RPMI7951 (cell line): Measurements from ENCODE around the gene AKTIP. TPM values are rescaled to one million over a fixed set of nuclear protein-coding genes. Genes with fewer than 3 reads are reported as not detected.
A peak's percentile ranks its signal among the peaks of the same experiment; 100 is the strongest.
"Not testable (repeated sequence)": the region's sequence is repeated elsewhere in the genome, so short reads cannot be mapped to it uniquely, and the experiment has no call there.

ENCODE experiments used
- DNase-seq: peaks from one replicate; pipeline ENCODE4 v3.0.0-alpha.2; 2012; ENCODE audit warnings: low read depth
- total RNA-seq: library from RNA; depleted of rRNA; stranded (reverse); fragments of >200 nt; shearing (Covaris generic); gene quantifications from 2 replicates; pipeline ENCODE4 v1.2.3, GENCODE V29; 2014

AKTIP gene
- total RNA-seq, 1 experiment from 2014 or later, result 24.3 TPM

DNA sequence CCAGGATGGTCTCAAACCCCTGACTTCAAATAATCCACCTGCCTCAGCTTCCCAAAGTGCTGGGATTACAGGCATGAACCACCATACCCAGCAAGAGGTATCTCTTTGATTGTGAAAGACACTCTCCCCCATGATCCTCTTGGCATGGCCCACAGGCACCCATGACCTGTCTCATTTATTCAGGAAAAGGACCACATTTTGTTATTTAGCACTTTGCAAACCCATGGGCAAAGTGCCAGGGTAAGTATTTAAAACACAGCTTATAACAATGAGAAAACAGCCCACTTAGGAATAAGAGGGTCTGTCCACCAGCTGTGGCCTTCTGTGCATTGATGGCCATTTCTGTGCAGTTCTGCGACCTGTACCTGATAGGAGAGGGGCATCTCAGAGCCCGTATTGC, 12.8 kb upstream of the AKTIP start:
- no peak for DNase-seq

DNA sequence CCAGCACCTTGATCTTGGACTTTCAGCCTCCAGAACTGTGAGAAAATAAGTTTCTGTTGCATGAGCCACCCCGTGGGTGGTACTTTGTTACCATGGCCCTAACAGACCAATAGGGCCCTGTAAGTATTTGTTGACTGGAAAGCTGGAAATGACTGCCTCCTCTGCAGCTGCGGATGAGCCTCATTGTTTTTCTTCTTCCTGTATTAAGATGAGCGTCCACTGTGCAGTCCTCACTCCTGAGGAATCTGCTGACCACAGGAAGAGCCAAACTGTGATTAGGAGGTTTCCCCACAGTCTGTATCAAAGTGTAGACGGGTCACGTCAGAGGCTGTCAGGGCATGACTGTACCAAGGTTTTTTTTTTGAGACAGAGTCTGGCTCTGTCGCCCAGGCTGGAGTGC, 12.2 kb upstream of the AKTIP start:
- peak; percentile 83 for DNase-seq

DNA sequence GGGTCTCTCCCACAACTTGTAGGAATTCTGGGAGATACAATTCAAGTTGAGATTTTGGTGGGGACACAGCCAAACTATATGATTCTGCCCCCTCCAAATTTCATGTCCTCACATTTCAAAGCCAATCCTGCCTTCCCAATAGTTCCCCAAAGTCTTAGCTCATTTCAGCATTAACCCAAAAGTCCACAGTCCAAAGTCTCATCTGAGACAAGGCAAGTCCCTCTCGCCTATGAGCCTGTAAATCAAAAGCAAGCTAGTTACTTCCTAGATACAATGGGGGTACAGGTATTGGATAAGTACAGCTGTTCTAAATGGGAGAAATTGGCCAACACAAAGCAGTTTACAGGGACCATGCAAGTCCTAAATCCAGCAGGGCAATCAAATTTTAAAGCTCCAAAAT, 9.8 kb upstream of the AKTIP start:
- DNase-seq, result not testable (repeated sequence)

DNA sequence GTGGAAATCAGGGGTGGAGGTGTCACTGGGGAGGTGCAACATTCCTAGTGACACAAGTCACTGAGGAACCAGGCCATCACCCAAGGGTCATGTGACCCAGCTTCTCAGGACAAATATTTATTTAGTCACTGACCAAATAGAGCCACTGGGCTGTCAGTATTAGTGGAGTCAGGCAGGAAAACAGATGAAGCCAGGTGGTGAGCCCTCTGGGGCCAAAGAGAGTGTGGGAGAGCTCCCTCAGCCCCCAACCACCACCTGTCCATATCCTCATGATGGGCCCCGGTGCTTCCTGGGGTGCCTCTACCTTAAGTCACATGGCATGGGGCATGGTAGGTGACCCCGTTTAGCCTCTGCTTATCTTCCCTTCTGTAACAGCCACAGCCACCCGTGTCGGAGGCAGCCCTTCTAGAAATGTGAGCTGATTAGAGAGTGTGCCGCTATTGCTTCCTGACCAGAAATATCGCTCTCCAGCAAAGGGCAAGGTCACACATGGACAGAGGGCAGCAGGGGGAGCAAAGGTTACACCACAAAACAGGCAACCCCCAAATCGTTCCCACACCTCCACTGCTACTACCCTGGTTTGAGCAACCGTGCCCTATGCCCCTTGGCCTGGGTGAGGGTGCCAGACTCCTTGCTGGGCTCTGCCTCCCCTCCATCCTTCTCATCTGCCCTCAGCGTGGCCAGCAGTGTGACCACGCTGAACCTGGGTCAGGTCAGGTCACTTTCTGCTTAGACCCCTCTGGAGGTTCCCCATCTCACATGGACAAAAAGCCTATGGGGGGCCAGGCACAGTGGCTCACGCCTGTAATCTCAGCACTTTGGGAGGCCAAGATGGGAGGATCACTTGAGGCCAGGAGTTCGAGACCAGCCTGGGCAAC, 8.6 kb upstream of the AKTIP start:
- DNase-seq, result no peak

DNA sequence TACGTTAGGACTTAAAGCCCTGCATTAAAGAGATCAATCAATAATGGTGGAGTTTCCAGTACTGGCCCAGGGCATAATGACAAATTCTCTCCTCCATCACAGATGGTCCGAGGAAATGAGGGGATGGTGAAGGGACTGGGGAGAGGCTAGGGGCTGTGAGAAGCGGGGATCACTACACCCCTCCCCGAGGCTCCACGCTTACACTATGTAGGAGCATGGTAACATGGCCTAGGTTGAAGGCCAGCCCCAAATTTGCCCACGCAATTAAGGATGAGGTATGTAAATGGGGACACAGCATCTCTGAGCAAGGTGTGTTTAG, 8.0 kb upstream of the AKTIP start:
- no peak for DNase-seq

DNA sequence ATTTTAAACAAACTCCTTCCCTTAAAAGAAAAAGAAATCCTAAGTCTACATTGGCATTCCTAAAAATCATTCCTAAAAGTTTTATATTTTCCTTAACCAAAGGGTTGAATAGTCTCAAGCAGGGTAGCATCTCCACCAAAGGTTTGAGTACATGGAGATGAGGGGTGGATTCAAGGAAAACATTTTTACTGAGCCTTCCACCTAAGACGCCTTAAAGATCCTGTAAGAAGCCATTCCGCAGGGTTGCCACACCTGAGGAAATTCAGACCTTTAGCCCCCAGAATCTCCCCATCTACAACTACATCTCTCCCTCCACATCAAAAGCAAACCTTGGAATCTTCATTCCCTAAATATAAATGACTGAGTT, 7.7 kb upstream of the AKTIP start:
- DNase-seq, result no peak

DNA sequence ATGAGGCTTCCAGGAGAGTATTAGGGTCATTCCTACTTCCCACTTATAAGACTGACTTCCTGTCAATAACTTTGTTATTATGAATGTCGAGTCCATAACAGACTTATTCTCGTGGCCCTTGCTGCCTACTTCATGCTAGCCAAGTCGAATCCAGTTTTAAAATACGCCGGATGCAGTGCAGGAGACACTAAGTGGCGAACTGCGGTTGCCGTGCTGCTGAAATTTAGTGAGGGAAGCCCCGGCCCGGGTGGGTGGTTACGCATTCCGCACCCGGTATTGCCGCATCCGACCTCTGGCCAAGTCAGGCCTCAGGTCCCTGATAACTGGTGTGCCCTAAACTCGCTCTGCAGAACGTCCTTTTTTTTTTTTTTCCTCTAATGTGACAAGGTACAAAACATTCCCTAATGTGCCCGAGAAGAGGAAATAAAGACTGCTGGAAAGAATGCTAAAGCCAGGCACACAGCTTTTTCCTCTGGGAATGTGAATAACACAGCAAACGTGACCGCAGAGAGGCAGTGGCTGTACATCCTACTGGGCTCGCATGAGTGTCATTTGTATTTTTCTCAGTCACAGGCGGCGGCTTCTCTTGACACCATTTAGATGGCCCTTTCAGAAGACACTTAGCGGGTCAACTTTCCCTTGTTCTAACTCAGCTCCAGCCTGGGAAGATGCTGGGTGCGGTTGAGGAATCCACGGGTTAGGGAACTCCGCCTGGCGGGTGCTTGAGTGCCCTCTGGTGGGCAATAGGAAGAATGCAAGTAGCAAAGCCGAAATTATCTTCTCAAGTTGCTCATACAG, 7.1 kb upstream of the AKTIP start:
- peak; percentile 65 for DNase-seq

DNA sequence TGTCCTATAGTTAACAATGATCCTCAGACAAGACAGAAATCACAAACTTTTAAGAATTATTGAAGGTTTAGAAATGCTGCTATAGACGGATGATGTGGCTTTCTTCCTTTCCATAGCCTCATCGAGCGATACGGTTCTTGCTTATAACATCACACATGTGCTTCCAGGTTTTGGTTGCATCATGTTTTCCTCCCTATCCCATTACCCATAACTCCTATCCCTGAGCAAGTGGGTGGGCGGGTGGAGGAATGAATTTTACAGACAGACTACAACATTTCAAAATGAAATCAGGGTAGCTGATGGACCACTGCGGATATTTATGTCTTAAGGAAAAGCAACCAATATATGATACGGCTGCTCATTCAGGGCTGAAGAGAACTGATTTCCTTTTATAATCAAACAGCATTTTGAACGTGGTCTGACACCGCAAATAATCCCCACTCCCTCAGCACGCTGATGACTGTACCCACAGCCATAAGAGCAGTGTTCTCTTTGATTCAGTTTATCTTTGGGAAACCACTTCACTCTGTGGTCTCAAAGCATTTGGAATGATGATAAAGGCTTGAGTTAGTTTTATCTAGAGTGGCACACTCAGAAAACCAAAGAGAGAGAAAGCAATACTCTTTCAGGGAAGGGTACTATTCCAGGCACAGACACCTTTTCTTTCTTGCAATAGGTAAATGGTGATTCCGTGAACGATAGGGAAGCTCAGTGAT, 4.6 kb upstream of the AKTIP start:
- DNase-seq, result no peak

DNA sequence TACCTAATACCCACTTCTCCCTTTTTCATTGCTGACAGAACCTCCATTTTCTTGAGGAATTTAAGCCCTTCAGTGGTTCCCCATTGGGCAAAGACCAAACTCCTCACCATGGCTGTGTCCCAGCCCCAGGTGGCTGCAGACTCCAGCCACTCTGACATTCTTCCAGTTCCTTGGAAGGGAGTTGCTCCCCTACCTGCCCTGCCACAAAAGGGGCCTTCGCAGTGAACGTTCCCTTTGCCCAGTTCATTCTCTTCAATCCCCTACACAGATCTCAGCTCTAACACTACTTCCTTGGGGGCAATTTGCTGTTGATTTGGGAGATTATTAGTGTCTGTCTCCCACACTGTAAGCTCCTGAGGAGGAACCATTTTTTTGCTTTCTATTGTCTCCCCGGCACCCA, 3.2 kb upstream of the AKTIP start:
- DNase-seq, result no peak

DNA sequence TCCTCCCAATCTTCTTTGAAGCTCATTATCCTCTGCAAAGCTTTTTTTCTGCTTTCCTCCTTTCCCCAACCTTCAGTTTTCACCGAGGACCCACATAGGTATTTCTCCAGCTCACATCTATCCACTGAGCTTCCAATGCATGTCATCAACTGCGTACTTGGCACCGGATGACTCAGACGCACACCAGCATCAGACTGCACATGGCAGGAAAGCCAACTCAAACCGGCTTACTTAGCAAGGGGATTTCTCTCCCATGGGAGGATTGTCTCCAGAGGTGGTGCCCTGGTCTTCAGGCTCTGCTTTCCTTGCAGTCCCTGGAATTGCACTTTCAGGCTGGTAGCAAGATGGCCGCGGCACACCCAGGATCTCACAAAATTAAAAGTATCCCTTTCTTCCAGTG, 1.7 kb upstream of the AKTIP start:
- DNase-seq, result peak; percentile 84

DNA sequence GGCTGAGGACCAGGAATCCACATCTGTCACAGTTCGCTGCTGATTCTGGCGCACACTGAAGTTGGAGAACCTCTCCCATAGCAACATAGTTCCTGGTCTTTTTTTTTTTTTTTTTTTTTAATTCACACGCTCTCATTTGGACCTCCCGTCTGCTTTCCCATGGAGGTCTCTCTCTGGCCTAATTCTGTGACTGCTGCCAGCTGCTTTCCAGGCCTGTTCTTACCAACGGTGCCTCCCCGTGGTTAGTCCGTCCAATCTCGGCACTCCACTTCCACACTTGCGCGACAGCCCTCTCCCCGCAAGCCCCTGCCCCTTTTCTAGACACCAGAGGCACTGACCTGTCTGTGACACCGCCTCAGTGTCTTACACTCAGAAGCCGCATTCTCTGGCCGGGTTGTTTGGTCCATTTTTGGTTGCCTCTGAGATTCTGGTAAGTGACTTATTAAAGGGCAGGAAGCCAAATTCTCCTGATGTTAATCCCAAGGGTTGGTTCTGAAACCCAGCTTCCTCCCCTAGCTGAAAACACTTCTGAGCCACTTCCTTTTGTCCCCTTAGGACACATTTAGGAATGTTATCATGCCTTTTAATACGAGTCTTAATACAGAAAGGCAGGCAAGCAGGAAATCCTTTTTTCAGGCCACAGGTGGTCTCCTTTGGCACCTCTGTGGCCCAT, 1.1 kb upstream of the AKTIP start:
- DNase-seq, result peak; percentile 68

DNA sequence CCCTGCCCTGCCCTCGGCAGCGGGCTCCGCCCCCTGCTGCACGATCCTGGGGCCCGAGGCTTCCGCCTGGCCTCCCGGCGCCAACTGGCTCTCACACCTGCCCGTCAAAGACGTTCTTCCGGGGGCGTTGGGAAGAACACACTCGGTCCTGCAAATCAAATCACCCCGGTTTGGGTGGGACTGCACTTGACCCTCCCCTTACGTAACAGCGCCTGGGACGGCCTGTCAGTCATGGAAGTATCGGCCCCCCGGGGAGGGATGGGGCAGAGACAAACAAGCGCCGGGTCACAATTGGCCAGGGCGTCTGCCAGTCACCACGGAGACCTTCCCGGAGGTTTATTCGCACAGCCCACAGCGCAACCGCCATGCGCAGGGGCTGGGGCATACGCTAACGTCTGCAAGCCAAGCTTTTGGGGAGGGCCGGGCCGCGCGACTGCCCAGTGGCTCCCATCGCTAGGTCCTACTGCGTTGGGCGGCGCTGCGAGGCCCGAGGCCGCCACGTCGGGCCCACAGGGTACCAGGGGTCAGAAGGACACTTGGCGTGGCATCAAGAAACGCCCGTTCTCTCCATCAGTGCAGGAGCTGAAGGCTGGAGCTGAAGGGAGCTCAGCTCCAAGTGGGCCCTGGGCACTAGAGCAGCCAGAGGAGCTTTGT, 388 bp upstream of the AKTIP start:
- peak; percentile 100 for DNase-seq

DNA sequence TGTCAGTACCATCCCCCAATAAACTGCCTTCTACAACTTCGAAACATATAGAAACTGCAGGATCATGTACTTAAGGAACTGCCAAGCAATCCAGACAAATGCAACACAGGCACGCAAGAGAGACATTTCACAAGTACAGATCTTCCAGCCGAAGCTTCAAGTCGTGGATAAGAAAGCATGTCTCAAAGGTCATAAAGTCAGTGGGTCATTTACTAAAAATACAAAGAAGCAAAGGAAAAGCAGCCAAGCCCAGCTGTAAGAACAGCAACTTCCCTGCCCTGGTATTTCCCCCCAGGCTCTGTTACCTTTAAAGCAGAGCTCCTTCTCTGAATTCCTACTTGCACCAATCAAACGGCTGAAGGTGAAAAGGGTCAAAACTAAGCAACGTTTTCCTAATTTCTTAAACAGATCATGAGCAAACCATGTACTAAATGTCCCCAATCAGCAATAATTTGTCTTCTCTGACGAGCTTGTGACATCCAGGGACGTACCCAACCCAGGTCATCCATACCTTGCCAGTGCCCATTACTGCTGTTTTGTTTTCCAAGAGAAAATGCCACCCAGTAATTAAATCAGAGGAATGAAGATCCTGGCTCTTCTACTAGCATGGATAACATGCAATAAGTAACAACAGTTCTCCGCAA, 1.7 kb downstream of the AKTIP start:
- no peak for DNase-seq

DNA sequence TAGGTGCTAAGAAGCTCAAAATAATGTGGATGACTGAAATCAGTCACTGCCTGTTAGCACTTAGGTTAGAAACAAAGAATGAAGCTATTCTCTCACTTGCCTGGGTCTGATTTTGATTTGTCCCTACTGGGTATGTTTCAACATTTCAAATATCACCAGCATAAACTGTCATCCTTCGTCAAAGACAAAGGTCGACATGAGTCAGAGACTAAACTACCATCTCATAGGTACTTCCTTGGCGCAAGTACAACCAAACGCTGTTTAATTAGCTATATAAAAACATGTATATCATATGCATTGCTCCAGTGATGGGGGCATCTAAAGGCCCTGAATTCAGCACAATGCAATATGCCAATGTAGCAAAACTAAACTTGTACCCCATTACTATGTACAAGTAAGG, 4.0 kb downstream of the AKTIP start:
- no peak for DNase-seq

DNA sequence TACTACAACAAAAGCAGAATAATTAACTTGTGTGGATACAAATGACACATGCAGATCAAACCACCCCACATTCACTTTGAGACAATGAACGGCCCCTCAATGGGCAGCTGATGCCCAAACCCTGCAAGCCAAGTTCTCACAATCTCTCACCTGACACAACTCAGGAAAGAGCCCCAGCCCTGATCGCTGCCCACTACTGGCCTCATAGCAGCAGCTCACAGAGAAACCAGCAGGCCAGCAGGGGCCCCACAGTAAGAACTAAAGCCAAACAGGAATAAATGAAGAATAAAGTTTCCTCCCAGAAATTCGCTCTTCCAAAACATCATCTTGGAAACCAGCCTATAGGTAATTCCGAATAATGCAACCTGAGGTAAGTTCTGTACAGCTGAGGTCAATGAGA, 7.7 kb downstream of the AKTIP start:
- DNase-seq, result no peak

DNA sequence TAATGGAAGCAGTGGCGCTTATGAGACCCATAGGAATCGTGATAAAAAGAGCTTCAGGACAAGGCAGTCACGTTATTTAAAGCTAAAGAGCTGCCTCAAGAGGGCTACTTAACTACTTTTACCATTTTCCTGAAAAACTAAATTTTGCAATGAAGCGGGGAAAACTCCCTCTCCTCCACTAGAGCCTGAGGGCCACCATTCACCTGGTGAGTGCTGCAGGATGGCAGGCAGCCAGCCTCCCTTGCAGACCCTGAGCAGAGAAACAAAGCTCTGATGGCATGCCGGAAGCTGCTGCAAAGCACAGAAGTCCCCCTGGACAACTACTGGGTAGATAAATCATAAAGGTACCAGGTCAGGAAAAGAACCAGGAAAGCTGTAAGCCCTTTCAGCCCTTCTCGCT, 8.4 kb downstream of the AKTIP start:
- no peak for DNase-seq

DNA sequence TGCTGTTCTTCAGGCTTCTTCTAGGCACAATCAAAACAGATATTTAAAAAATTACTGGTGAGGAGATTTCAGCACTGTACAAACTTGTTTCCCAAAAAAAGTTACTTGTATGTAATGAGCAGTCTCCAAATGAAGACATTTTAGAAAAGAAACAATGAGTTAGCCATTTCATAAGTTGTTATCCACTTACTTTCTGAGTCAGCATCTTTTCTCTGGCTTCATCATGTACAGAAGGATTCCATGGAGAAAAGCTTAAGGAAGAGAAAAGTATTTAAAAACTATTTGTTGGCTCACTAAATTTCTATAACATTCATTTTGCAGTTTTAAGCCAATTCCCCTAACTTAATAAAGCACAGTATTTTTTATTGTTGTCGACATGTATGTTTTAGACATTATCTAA, 10.5 kb downstream of the AKTIP start:
- DNase-seq, result no peak

DNA sequence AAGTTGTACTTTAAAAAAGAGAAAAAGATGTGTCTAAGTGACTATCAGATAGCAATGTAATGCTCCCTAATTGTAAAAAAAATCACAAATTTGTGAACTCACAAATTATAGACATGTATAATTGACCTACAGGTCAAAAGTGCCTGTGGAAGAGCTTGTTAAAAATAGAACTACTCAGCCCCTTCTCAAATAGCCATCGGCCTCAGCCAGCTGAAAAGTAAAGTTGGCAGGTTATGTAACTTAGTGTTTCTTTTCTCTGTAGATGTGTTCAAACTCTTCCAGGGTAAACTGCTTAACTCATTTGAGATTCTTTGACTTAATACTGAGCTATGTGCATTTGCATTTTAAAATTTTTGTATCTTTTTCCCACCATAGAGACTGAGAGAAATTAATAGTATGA, 13.3 kb downstream of the AKTIP start:
- DNase-seq, result no peak

DNA sequence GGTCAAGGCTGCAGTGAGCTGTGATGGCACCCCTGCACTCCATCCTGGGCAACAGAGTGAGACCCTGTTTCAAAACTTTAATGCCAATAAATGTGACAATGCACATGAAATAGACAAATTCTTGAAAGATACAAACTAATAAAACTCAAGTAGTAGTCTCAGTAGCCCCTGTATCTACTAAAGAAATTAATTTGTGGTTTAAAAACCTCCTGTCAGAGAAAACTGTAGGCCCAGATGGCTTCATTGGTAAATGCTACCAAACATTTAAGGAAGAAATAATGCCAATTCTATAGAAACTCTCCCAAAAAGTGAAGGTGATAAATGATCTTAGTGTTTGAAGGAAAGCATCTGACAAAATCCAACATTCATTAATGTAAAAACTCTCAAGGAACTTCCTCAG, 16.8 kb downstream of the AKTIP start:
- no peak for DNase-seq

DNA sequence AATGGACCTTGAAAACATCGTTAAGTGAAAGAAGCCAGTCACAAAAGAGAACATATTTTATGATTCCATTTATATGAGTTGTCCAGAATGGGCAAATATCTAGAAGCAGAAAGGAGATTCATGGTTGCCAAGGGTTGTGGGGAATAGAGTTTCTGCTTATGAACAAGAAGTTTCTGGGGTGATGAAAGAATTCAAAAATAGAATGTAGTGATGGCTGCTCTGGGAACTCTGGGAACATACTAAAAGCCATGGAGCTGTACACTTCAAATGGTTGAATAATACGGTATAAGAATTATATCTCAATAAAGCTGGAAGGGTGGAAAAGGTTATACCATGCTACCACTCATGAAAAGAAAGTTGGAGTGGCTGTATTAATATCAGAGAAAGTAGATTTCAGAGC, 18.5 kb downstream of the AKTIP start:
- DNase-seq, result no peak

DNA sequence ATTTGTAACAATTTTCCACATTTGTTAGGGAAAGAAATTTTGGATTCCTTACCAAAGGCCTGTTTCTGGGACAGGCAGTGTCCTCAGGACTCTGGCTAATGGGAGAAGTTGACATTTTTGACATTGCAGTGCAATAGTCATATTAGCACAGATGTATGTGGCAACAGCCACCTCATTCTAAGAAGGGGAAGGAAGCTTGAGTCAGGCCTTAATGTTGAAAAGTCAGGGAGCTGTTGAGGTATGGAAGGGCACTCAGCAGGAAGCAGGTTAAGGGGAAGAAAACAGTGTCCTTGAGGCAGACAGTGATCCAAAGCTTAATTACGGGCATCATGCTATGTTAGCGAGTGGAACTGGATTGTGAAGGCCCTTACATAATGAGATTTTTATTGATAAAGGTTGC, 20.9 kb downstream of the AKTIP start:
- DNase-seq, result no peak
